Occipital lobe (tissue), 2 donors: ENCODE data around the gene CD36. TPM values are rescaled to one million over a fixed set of nuclear protein-coding genes. Genes with fewer than 3 reads are reported as not detected.

Experiments used
- DNase-seq: peaks from one replicate; lab custom pipeline; 2025; lab: John Stamatoyannopoulos, UW
- total RNA-seq: library from RNA; depleted of rRNA; stranded (reverse); fragments of >200 nt; gene quantifications from one replicate; pipeline ENCODE4 v1.2.3, GENCODE V29; 2014

Gene CD36
- total RNA-seq, 1 donor from 2014 or later: 34.0 TPM

DNA sequence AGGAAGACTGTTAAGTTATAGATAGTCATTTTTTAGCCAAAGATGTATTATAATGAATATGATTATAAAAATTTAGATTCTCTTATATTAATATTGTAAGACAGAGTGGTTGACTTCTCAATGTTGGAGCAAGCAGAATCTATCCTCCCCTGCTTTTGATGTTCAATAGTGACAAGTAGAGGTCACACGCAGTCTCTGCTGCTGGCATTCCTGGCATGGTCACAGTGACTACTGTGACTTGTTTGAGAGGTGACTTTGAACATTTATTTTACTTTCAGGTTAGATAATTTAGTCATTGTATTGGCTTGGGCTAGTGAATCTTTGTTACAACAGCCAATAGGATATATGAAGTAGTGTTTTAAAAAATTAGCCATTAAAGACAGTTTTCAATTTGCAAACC is 13.7 kb upstream of the CD36 start:
- no peak for DNase-seq

DNA sequence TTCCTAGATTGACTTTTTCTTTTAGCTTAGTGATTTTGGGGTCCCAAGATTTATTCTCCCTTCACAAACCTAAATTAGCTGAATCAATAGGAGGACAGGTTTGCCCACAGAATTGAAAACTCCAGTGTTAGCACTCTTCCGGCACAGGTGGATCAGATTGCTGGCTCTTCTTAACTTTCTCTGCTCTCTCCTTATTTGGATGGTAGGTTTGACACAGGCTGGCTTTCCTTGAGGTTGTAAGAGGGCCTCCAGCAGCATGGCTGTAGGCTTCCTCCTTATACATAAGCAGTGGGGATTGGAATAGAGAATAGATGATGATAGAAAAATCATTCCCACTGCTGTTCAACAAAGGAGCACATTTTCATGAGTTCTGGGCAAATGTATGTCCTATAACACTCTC is 9.4 kb upstream of the CD36 start:
- no peak for DNase-seq

DNA sequence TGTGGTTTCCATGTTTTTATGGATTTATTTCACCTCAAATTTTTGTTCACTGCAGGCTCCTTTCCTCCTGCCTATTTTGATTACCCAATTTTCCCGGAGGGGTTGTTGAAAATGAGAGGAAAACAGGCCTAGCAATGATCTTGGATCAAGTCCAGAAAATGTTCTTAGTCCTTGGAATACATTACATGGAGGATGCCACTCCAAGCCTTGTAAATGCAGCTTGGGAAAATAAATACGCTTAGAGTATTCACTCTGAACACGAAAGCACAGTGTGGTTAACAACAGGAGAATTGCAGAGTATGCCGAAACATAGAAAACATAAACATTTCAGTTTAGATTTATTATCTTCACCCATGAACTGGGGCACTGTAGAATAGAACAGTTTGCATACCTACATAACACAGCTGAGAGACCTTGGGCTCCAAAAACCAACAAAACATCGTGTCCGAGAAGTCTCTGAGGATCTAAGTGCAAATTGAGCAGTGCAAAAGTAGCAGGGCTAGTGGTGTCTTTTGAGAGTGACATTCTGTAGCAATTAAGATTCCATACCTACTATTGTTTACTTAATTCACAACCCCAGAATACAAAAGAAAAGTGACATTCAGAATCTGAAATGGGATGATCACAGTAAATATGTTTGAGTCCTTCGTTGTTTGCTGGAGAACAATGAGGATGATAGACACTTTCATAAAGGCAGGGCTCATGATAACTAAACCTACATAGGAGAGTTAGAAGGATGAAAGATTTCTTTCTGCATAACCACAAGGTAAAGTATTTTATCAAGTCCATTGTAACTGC is 7.6 kb upstream of the CD36 start:
- DNase-seq: no peak

DNA sequence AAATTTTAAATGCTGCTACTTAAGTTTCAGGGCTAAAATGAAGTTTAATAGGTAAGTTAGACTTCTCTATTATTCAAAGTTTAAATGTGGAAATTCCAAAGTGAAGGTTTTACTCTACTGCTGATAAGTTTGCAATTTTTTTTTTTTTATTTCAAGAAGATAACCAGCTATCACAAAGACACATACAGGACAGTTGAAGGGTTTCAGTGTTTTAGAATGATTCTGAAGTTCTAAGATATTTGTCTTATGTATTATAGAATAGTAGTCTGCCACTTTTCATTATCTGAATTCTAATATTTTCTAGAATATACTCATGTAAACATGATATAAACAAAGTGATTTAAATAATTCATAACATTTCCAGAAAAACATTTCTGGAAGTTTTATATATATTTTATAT is 7.0 kb upstream of the CD36 start:
- DNase-seq: no peak

DNA sequence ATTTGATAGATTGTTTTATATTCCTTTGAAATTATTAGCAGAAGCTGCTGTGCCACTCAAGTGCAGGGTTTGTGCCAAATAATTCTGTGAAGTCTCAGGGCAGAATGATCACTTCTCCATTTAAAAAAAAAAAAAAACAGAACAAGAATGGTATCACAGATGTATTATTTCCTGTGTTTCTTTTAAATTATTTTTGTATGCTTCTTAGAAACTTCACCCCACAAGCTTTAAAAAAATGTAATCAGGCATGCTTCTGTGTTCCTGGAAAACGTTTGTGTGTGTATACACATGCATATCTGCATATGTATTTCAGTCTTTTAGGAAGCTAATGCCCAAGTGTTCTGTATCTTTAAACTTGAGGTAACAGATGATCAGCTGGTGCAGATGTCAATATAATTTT is 6.3 kb upstream of the CD36 start:
- no peak for DNase-seq

DNA sequence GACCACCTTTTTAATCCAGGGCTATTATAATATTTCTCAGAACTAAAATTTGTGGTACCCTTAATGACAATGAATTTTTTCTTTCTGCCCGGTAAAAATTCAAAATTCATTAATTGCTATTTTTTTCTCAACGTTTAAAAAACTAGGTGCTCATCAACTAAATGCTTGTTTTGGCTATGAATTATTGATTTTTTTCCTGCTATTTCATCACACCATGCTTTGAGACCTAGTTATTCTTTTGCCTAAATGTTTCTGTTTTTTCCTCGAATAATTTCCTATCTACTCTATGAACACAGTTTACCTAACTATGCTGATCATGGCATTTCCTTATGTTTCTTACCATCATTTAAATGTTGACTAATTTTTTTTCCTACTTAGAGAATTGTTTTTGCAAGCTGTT is 5.6 kb upstream of the CD36 start:
- DNase-seq: no peak

DNA sequence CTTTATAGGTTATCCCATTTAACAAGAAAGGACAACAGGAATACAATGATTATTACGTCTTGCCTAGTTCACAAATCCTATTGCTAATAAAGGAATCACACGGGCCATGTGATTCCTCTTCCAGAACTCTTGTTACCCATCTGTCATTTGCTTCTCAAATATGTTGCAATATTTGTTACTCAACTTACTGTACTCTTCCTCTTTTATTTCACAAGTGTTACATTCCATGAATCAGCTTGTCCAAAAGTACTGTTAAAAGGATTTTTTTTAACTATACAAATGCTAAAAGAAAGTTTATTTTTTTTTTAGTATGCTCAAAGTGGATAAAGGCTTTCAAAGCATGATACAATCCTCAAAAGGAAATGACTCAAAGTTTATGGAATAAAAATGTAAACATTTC is 3.9 kb upstream of the CD36 start:
- no peak for DNase-seq

DNA sequence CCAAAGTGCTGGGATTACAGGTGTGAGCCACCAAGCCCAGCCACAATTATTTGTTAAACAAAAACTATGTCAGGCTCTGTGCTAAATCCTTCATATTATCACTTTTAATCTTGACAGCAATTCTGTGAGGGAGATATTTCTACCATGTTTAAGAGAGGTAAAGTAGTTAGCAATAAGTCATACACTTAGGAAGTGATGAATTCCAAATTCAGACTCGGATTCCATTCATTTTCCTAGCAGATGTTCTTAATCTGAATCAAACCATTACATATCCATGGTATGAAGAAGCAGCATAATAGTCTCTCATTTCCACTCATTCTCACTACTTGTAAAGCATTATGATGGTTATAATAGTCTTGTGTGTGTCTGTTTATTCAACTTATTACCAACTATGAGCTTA is 2.9 kb upstream of the CD36 start:
- no peak for DNase-seq

DNA sequence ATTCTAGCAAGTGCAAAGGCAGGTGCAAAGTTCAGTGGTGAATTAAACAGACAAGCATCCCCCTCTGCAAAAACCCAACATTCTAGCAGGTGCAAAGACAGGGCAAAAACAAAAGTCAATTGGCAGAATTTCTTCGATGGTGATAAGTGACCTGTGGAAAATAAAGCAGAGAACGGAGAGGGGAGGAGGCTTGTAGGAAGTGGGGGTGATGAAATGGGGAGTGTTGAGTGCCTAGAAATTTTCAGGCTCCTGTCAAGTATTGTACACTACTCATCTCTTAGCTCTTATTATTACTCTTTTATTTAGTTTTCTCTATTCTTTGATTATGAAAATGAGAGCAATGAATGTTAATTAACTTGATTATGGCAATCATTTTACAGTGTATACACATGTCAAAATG is 2.4 kb upstream of the CD36 start:
- DNase-seq: no peak

DNA sequence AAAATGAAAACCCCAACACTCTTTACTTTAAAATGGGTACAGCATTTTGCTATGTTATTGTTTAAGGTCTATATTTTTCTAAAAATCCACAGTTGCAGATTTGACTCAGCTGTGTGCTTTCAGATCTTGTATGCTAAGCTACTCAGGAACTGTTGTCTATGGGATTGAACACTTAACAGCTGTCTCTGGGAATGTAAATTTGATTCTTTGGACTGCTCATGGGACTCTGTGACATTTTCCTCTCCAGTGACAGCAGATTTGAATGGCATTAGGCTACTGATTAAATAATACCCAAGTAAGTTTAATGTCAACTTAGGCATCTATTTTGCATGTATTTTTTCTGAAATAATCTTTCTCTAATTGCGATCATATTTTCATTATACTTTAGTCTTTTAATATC is 1.7 kb upstream of the CD36 start:
- DNase-seq: no peak

DNA sequence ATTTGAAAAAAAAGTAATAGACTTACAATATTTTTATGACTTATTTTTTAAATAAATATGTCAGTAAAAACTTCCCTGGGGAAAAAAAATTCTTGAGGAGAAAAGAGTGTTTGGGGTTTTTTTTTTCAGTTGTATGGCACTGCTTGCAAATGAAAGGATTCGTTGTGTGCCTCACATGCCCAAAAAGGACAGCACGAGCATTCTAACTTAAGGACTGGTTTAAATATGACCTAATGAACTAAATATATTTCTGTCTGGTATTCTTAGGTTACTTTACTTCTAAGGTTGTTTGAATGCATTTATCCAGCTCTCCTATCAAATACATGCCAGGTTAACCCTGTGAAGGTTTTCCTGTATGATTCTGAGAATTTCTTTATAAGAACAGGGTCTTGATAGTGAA is 988 bp upstream of the CD36 start:
- no peak for DNase-seq

DNA sequence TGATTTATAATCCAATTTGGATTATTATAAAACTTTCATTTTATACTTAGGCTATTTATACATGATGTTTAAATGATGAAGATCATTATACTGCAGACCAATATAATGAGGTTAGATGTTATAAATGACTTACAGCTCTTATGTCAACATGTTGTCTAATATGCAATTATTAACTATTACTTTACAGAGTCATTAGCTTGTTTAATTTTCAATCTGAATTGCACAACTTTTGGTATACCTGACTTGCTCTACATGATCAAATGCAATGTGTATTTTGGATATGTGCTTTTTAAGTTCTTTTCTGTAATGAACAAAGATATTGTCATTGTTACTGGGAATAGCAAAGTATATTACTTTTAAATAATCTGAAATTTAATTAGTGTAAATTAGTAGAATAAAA is 569 bp downstream of the CD36 start:
- no peak for DNase-seq

DNA sequence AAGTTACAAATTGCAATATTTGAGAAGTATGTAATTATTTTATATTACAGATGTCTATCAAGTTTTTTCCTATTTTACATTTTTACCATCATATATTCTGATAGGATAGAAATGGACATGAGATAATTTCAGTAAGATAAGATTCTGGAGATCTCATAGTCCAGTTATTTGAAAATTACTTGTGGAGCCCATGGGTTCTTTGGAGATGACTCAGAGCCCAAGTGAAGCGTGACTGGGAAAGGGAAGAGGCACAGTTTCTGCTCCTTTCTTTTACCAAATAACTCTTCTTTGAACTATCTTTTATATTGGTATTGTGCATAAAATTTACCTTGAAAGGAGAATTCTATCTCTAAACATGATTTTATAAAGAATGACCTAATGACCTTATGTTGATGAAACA is 2.4 kb downstream of the CD36 start:
- DNase-seq: no peak

DNA sequence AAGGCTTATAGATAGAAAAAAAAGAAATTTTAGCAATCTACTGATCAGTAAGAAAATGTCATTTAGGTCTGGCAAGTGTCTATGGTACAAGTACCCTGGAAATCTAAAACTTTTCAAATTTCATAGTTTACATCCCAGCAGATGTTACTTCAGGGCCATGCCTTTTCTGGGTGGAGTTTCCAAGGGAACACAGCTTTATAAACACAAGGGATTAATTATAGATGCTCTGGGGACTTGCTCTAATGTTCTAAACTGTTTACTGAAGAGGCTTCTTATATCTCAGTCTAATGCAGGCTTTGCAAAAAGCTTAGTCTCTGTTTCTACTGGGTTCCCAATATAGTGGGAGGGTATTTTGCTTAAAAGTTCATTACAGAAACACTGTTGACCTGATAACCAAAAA is 3.1 kb downstream of the CD36 start:
- DNase-seq: no peak

DNA sequence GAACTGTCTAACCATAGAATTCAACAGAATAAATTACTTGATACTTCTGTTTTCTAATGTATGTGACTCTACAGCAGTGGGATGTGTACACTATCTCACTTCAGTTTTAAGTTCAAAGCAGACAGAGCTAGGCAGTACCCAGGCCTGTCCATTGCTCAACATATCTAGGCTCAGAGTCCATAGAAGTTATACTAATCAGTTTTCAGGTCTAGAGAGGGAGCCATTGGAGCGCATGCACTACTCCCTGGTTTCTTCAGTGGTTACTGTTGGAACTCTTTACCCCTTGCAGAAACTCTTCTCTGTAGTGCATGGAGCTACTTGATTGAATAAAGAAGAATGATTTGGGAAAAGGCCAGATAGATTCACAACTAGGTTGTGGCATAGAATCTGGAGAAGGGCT is 4.4 kb downstream of the CD36 start:
- DNase-seq: no peak

DNA sequence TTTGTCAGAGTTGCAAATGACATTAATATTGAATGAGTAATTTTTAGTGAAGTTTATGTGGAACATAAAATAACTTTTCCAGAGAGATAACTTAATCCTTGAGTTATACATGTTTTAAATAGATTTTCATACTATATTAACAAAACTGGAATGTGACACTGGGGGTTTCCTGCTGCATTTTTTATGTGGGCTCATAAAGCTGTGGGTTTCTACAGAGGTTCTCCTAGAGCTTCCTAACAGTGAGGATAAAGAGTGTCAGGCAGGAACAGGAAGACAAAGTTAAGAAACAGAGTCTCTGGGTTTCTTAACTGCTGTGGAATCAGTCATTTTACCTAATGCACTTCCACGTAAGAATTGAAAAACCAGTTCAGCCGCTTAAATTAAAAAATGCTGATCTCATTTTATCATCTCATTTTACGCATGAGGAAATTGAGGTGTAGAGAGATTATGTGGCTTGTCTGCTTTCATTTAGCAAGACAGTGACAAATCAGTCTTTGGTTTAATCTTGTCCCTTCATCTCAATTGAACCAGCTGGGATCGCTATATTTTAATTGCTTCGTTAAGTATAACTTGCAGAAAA is 5.0 kb downstream of the CD36 start:
- DNase-seq: no peak

DNA sequence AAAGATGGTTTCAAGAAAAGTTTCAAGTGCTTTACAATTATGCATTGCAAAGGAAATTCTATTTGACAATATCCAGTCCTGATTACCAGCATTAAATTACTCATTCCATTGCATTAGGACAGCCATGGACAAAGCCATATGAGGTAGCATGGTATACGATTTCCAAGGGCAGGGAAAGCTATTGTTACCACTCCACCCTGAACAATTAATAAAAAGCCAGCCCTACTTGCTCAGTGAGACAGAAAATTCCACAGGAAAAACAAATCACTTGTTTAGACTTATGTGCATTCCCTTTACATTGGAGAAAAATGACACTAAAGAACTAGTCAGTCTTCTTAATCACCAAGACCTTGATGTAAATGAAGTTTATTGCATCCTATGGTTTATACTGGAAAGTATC is 5.6 kb downstream of the CD36 start:
- no peak for DNase-seq

DNA sequence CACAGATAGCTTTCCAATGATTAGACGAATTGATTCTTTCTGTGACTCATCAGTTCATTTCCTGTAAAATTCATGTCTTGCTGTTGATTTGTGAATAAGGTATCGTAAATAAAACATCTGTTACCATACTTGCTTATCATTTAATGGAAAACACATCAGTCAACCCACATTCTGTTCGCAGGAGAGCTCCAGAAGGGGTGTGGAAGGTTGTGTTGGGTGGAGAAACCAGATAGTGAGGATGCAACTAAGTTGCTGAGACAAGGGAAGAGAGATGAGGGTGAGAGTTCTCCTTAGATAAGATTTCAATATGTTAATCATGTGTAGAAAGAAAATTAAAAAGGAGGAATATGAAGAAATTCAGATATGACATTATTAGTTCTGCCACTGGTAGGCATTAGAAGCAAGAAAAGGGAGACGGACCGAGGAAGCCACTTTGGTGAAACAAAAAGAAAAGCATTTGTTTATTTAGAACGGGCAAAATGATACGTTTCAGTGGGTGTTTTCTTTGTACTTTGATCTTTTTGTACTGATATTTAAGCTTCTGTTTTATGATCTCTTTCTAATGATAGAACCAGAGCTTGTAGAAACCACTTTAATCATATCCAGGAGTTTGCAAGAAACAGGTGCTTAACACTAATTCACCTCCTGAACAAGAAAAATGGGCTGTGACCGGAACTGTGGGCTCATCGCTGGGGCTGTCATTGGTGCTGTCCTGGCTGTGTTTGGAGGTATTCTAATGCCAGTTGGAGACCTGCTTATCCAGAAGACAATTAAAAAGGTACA is 7.8 kb downstream of the CD36 start:
- DNase-seq: no peak

DNA sequence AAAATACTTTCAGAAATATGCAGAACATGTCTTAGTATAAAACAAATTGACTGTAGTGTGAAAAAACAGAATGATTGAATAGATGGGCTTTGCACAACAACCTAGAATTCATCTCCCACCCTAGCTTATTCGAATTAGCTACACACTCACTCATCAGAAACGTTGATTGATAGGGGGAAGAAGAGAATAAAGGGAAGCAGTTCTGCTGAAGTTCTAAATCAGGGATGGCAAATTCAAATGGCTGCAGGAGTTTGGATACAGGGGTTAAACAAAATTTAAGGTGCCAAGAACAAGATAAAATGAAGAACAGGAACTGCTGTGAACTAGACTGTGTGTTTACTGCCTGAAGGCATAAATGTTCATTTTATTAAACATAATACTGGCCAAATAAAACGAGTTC is 9.0 kb downstream of the CD36 start:
- DNase-seq: no peak

DNA sequence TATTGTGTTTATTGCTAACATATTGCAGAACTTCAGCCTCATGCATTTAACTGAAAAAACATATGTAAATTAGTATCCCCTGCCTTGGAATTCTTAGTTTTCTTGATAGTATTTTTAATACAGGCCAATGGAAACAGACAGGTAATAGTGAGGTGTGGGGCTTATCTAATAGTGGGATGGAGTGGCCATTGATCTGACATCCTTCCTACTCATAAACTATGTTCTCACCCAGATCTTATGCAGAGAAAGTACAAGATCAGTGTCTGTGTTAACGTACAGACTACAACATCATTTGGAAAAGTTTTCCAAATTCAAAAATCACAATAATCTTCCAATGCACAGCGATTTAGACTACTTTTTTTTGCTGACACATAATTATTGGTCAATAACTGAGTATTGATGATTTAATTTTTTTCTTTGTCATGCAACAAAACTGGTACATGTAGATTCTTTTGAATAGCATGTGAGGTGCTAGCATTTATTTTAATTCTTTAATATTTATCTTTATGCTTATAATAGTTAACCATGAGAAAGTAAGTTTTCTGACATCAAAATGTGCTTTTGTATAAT is 9.7 kb downstream of the CD36 start:
- no peak for DNase-seq

DNA sequence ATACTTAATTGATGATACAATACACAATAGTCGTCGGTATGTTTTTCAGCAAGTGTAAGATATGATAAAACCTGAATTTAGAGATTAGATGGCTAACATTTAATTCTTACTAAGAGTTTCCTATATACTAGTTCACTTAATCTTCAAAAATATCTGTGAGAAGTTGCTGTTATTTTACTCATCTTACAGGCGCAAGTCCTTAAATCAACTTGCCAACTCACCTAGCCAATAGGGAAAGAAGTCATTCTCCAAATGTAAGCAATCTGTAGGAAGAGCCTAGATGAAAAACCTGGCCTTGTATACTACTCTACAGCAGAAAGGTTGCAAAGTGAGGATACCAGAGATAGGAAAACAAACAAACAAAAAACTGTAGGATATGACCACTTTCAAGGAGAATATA is 10.6 kb downstream of the CD36 start:
- no peak for DNase-seq

DNA sequence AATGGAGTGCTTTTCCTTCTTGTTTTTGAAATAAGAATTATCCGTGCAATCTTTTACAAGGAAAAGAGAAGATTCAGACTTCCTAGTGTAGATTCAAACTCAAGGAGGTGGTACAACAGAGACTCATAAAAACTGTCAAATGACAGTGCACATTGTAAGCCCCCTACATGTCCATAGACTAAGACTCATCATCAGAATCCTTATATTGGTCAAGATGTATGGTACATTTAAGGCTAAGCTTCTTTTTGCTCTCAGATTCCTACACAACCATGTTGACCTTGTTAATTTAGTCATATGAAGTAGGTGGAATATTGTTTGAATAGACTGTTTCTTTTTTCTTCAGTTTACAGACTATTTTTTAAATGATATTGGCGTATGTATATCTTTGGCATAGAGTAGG is 11.6 kb downstream of the CD36 start:
- no peak for DNase-seq

DNA sequence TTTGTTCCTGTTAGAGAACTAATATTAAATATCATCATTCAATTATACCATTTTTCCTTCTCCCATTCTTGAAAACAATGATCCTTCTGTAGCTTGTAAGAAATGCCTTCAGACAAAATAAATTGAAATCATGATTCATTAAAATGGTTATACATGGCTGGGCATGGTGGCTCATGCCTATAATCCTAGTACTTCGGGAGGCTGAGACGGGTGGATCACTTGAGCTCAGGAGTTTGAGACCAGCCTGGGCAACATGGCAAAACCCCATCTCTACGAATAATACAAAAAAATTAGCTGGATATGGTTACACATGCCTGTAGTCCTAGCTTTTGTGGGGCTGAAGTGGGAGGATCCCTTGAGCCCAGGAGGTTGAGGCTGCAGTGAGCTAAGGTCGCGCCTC is 13.0 kb downstream of the CD36 start:
- no peak for DNase-seq
